Fibroblast of skin of left quadriceps (primary cell): ENCODE measurements around the gene CRB1.
A peak's percentile ranks its signal among the peaks of the same experiment; 100 is the strongest.

ENCODE experiments used
- DNase-seq, 2 experiments: peaks; one replicate each; pipeline ENCODE4 v3.0.0-alpha.2; 2013; ENCODE audit warnings: low read depth in 2 of 2

CRB1 gene

GRCh38 chr1:197343663-197344273, 75.7 kb downstream of the CRB1 start:
- no peak for DNase-seq

- no peak for DNase-seq
Measured at GRCh38 chr1:197351821-197352440, 83.9 kb downstream of the CRB1 start.

GRCh38 chr1:197355248-197355995, 87.4 kb downstream of the CRB1 start:
- DNase-seq, result no peak

- peak; percentile 30 for DNase-seq
Measured at GRCh38 chr1:197356723-197357533, 88.9 kb downstream of the CRB1 start.

GRCh38 chr1:197358959-197359358, 90.9 kb downstream of the CRB1 start:
- no peak for DNase-seq

- DNase-seq, result no peak
Measured at GRCh38 chr1:197360068-197360467, 92.0 kb downstream of the CRB1 start.

GRCh38 chr1:197362871-197363270, 94.8 kb downstream of the CRB1 start:
- no peak for DNase-seq

GRCh38 chr1:197363855-197364254, 95.8 kb downstream of the CRB1 start:
- no peak for DNase-seq

GRCh38 chr1:197366996-197367395, 98.9 kb downstream of the CRB1 start:
- no peak for DNase-seq

GRCh38 chr1:197367627-197368026, 99.6 kb downstream of the CRB1 start:
- DNase-seq, result no peak

GRCh38 chr1:197374428-197374827, 106.4 kb downstream of the CRB1 start:
- DNase-seq, result no peak

- no peak for DNase-seq
Measured at GRCh38 chr1:197384471-197384870, 116.4 kb downstream of the CRB1 start.

GRCh38 chr1:197388801-197389200, 120.7 kb downstream of the CRB1 start:
- DNase-seq, result no peak

- peak; percentile 14 to 24 for DNase-seq
Measured at GRCh38 chr1:197390856-197391255, 122.8 kb downstream of the CRB1 start.

GRCh38 chr1:197391303-197392226, 123.5 kb downstream of the CRB1 start:
- no peak for DNase-seq

GRCh38 chr1:197392541-197392940, 124.5 kb downstream of the CRB1 start:
- DNase-seq, result no peak

- DNase-seq, result no peak
Measured at GRCh38 chr1:197393105-197393504, 125.1 kb downstream of the CRB1 start.

GRCh38 chr1:197393772-197394171, 125.7 kb downstream of the CRB1 start:
- no peak for DNase-seq

GRCh38 chr1:197394831-197395608, 127.0 kb downstream of the CRB1 start:
- DNase-seq, result no peak

GRCh38 chr1:197397895-197398294, 129.8 kb downstream of the CRB1 start:
- DNase-seq, result no peak
